Retinal pigment epithelial cell (primary cell): ENCODE data around the gene P4HB.

ENCODE experiments used
- DNase-seq: peaks from one replicate; pipeline ENCODE4 v3.0.0-alpha.2; 2010; ENCODE audit warnings: low read depth
- H3K4me3 ChIP-seq: 2 replicates; pipeline ENCODE4 v1.5.1; 2011; ENCODE audit warnings: mild to moderate bottlenecking, low read length, control low read depth, moderate library complexity
- TF ChIP-seq, protein P1 (sequence below): conservative IDR thresholded peaks from 2 replicates; pipeline ENCODE4 v1.5.1; 2011; ENCODE audit warnings: low read depth, low read length, control low read depth, inconsistent platforms

P4HB gene

DNA sequence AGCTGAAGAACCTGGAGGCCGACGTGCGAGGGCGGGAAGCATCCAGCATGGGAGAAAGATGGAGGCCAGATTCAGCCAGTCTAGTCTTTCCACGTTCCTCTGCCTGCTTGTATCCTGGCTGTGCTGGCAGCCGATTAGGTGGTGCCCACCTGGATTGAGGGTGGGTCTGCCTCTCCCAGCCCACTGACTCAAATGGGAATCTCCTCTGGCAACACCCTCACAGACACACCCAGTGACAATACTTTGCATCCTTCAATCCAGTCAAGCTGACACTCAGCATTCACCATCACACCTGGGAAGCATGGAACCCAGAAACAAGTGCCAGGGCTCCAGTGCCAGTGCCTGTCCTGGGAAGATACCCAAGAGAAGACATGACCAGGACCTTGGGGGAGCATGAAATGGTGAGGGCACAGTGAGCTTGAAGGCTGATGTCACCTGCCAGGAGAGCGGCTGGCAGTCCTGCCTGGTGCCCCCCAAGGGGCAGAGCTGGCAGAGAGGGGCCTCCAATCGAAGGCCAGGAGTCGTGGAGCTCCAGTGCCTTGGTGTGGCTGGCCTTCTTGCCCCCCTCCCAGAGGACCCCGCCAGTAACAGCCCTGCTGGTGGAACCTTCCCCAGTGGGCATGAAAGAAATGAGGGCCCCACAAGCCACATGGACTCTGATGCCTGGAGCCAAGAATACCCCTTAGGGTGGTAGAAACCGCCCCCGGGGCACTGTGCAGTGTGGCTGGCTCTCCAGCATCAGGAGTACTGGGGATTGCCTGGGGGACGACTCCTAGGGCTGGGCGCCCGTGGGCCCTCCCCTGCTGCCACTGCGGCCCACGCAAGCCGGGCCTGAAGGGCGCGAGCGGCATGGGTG lies 41.1 kb upstream of the P4HB start:
- H3K4me3 ChIP-seq = peak overlapping the region; percentile 18
- DNase-seq = no peak
- TF ChIP-seq, protein P1, sequence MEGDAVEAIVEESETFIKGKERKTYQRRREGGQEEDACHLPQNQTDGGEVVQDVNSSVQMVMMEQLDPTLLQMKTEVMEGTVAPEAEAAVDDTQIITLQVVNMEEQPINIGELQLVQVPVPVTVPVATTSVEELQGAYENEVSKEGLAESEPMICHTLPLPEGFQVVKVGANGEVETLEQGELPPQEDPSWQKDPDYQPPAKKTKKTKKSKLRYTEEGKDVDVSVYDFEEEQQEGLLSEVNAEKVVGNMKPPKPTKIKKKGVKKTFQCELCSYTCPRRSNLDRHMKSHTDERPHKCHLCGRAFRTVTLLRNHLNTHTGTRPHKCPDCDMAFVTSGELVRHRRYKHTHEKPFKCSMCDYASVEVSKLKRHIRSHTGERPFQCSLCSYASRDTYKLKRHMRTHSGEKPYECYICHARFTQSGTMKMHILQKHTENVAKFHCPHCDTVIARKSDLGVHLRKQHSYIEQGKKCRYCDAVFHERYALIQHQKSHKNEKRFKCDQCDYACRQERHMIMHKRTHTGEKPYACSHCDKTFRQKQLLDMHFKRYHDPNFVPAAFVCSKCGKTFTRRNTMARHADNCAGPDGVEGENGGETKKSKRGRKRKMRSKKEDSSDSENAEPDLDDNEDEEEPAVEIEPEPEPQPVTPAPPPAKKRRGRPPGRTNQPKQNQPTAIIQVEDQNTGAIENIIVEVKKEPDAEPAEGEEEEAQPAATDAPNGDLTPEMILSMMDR = no peak

DNA sequence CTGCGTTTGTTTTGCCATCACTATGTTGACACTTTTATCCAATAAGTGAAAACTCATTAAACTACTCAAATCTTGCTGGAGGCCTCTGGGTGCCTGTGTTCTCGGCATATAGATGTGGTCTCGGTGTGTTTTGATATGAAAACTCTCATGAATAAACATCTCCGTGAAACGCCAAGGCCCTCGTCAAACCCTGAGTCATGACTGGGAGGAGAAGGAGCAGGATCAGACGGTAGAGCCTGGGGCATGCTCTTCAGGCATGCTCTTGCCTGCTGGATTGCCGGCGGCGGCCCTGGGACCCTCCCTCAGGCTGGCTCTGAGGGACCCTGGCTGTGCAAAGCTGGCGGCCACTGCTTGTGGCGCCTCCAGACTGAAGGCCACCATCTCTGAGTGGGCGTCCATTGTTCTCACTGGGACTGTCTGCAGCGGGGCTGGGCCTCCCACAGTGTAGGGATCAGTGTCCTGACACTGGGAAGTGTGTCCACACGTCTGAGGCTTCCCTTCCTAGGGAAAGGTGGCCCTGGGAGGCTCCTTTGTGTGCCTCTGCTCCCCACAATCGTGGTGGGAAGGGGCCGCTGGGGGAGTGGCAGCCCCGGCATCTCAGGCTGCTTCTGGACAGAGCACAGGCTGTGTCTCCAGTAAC lies 40.0 kb upstream of the P4HB start:
- no peak overlapping the region for H3K4me3 ChIP-seq
- TF ChIP-seq, protein P1 = no peak
- no peak for DNase-seq

DNA sequence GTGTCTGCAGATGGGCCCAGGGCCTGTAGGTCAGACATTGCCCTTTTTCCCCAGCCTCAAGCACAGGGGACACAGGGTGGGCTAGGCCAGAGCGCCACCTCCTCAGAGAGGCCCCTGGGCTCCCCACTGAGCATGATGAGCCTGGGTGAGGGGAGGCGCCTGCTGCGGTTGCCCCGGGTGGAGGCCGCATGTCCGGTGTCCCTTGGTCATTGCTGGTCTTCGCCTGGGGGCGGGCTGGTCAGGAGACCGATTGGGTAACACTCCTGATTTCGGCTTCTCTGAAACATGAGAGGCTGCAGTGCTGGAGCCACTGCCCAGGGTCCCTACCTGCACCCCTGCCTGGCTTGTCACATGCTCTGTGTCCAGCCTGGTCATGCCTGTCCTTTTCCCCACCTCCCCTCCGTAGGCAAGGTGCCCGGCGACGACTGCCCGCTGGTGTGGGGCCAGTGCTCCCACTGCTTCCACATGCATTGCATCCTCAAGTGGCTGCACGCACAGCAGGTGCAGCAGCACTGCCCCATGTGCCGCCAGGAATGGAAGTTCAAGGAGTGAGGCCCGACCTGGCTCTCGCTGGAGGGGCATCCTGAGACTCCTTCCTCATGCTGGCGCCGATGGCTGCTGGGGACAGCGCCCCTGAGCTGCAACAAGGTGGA lies 39.3 kb upstream of the P4HB start:
- TF ChIP-seq, protein P1 = no peak
- no peak for DNase-seq
- H3K4me3 ChIP-seq = no peak overlapping the region

DNA sequence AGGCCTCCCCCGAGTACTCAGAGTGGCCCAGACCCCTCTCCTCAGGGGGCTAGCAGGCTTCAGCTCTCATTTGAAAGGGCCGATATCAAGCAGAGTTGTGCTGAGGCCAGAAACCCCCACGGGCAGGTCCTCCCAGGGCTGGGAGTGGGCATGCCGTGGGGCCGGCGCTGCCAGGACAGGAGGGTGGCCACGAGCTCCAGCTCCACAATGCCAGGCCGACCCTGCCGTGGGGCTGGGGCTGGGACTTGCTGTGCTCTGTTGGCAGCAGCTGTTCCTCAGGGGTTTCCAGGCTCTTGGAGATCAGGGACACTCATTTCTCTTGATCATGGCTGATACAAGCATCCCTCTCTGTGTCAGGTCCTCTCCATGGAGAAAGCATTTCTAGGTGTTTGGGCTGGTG lies 38.5 kb upstream of the P4HB start:
- no peak for DNase-seq
- TF ChIP-seq, protein P1 = no peak
- no peak overlapping the region for H3K4me3 ChIP-seq

DNA sequence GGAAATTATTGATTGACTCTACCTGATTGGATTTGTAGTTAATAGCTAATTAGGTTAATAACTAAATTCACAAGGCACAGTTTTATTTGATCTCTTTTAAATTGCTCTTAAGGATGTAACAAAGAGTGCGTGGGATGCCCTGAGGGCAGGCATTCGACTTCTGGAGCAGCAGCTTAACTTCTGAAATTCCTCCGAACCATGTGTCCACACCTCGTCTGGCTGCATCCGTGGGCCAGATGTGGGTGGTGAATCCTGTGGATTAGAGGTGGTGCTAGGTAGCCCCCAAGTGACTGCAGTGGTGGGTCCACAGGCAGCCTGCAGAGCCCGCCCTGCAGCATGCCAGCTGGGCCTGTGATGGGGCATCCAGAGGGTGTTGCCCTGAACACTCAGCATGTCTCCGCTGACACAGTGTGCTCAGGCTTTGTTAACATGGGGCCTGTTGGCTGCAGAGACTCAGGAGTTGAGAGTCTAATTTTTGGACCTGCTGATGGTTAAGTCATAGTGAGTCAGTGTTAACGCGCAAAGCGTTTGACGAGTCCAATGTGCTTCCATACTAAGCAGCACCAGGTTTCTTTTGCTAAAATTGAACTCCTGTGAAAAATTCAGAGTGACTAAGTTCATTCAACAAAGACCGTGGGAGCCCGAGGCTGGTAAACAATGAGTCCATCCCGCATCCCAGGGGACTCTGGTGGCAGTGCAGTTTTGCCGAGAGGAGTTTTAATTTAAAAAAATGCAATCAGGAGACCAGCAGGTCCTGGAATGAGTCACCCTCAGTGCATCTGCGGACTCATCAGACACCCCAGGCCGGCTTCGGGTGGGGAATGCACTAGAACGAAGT lies 37.9 kb upstream of the P4HB start:
- no peak overlapping the region for H3K4me3 ChIP-seq
- TF ChIP-seq, protein P1 = no peak
- peak; percentile 56 for DNase-seq

DNA sequence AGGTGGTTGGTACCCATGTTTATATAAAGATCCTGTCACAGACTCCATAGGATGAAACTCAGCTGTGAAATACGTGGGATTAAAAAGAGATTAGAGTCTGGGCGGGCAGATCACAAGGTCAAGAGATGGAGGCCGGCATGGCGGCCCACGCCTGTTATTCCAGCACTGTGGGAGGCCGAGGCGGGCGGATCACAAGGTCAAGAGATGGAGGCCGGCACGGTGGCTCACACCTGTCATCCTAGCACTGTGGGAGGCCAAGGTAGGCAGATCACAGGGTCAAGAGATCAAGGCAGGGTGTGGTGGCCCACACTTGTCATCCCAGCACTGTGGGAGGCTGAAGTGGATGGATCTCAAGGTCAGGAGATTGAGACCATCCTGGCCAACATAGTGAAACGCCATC lies 35.1 kb upstream of the P4HB start:
- H3K4me3 ChIP-seq = no peak overlapping the region
- TF ChIP-seq, protein P1 = no peak
- DNase-seq = no peak
